Stomach (tissue), 4 donors: ENCODE results near the gene CCDC141.

Source experiments
- CTCF ChIP-seq, 7 experiments: fragments of 450-650 bp in 4 of 7; fragments of 200-600 bp in 3 of 7; sonication (generic) in 3 of 7; IDR thresholded peaks; one replicate each; pipeline ENCODE4 v1.5.1; 2016 to 2019; ENCODE audit warnings: antibody characterized with exemption in 7 of 7, control low read depth in 2 of 7, mild to moderate bottlenecking in 1 of 7
- POLR2A ChIP-seq, 4 donors: fragments of 450-650 bp; IDR thresholded peaks; one replicate each; pipeline ENCODE4 v1.6.1; 2016; ENCODE audit warnings: antibody characterized with exemption in 4 of 4, control low read depth in 2 of 4, mild to moderate bottlenecking in 1 of 4, moderate library complexity in 1 of 4

GRCh38 chr2:178899656-178900055 is 150.3 kb downstream of the CCDC141 start:
- TF ChIP-seq CTCF (IDR thresholded peaks at IDR 0.05): no peak
- TF ChIP-seq POLR2A (IDR thresholded peaks at IDR 0.05): no peak
